Measurements from ENCODE around the gene USP30. TPM values are rescaled to one million over a fixed set of nuclear protein-coding genes. Genes with fewer than 3 reads are reported as not detected.

Gene USP30
- total RNA-seq, 1 experiment from 2014 or later = 12.4 TPM

GRCh38 chr12:109114644-109115043 is 62.3 kb downstream of the USP30 start:
- Histone ChIP-seq H3K4me3 (ENCODE audit: low read depth, low read length, poor library complexity, severe bottlenecking) (no peak overlapping the region), H3K36me3 (ENCODE audit: insufficient read depth, low read length, poor library complexity, severe bottlenecking) (peaks cover 7% of the 10 kb centered on the region), H3K9me3 (ENCODE audit: low read depth, low read length, poor library complexity, severe bottlenecking) (no peaks in the 10 kb centered on the region), H3K27ac (ENCODE audit: low read depth, low read length, poor library complexity, severe bottlenecking) (no peak overlapping the region), H3K4me1 (ENCODE audit: insufficient read depth, low read length, poor library complexity, severe bottlenecking) (peaks cover 9% of the 10 kb centered on the region), H3K27me3 (replicated peaks; ENCODE audit: insufficient read depth, low read depth, low read length, poor library complexity) (no peaks in the 10 kb centered on the region)
- no TSS peak for BruUV-seq (replicated peaks)
- intact Hi-C loops (cut with micrococcal nuclease; ENCODE audit: unreplicated experiment) = no loop called here
- POLR2A ChIA-PET (ENCODE audit: low non-redundant PET) = no interaction called here
- CTCF ChIA-PET = no interaction called here
- no peak for TF ChIP-seq CTCF (conservative IDR thresholded peaks at IDR 0.05; ENCODE audit: low read depth, low read length)
- no peak for TF ChIP-seq EZH2 (IDR thresholded peaks at IDR 0.05; ENCODE audit: borderline replicate concordance, low read depth, low read length, poor library complexity, severe bottlenecking)
- no peak for DNase-seq (ENCODE audit: low spot score)

GRCh38 chr12:109115404-109115757 is 63.0 kb downstream of the USP30 start:
- DNase-seq (ENCODE audit: low spot score) = no peak
- no TSS peak for BruUV-seq (replicated peaks)
- CTCF ChIA-PET = no interaction called here
- Histone ChIP-seq H3K27ac (ENCODE audit: low read depth, low read length, poor library complexity, severe bottlenecking) (no peak overlapping the region), H3K36me3 (ENCODE audit: insufficient read depth, low read length, poor library complexity, severe bottlenecking) (no peaks in the 10 kb centered on the region), H3K27me3 (replicated peaks; ENCODE audit: insufficient read depth, low read depth, low read length, poor library complexity) (no peaks in the 10 kb centered on the region), H3K4me3 (ENCODE audit: low read depth, low read length, poor library complexity, severe bottlenecking) (no peak overlapping the region), H3K9me3 (ENCODE audit: low read depth, low read length, poor library complexity, severe bottlenecking) (no peaks in the 10 kb centered on the region), H3K4me1 (ENCODE audit: insufficient read depth, low read length, poor library complexity, severe bottlenecking) (peaks cover 6% of the 10 kb centered on the region)
- TF ChIP-seq CTCF (conservative IDR thresholded peaks at IDR 0.05; ENCODE audit: low read depth, low read length) (no peak), EZH2 (IDR thresholded peaks at IDR 0.05; ENCODE audit: borderline replicate concordance, low read depth, low read length, poor library complexity, severe bottlenecking) (no peak)
- intact Hi-C loops (cut with micrococcal nuclease; ENCODE audit: unreplicated experiment) = no loop called here
- POLR2A ChIA-PET (ENCODE audit: low non-redundant PET) = no interaction called here

GRCh38 chr12:109115758-109116610 is 63.6 kb downstream of the USP30 start, which contains the start of gene ACACB:
Gene ACACB, plus strand, starts transcription at chr12:109116587. Its CDS starts 22,819 bp downstream, at chr12:109139406.
- Histone ChIP-seq H3K27me3 (replicated peaks; ENCODE audit: insufficient read depth, low read depth, low read length, poor library complexity) (no peaks in the 10 kb centered on the region), H3K9me3 (ENCODE audit: low read depth, low read length, poor library complexity, severe bottlenecking) (no peaks in the 10 kb centered on the region), H3K4me3 (ENCODE audit: low read depth, low read length, poor library complexity, severe bottlenecking) (no peak within 1 kb of the TSS), H3K27ac (ENCODE audit: low read depth, low read length, poor library complexity, severe bottlenecking) (no peak within 1 kb of the TSS), H3K36me3 (ENCODE audit: insufficient read depth, low read length, poor library complexity, severe bottlenecking) (no peaks in the 10 kb centered on the region), H3K4me1 (ENCODE audit: insufficient read depth, low read length, poor library complexity, severe bottlenecking) (peaks cover under 1% of the 10 kb centered on the region)
- intact Hi-C loops (cut with micrococcal nuclease; ENCODE audit: unreplicated experiment) = no loop called here
- no TSS peak for BruUV-seq (replicated peaks)
- ChIA-PET CTCF (no interaction called here), POLR2A (ENCODE audit: low non-redundant PET) (no interaction called here)
- no peak for TF ChIP-seq EZH2 (IDR thresholded peaks at IDR 0.05; ENCODE audit: borderline replicate concordance, low read depth, low read length, poor library complexity, severe bottlenecking)
- no peak for TF ChIP-seq CTCF (conservative IDR thresholded peaks at IDR 0.05; ENCODE audit: low read depth, low read length)
- DNase-seq (ENCODE audit: low spot score) = no peak

All from A673 (cell line).